ENCODE results near the gene SMIM24.
"Not testable (repeated sequence)": the region's sequence is repeated elsewhere in the genome, so short reads cannot be mapped to it uniquely, and the experiment has no call there.

SMIM24 gene

DNA sequence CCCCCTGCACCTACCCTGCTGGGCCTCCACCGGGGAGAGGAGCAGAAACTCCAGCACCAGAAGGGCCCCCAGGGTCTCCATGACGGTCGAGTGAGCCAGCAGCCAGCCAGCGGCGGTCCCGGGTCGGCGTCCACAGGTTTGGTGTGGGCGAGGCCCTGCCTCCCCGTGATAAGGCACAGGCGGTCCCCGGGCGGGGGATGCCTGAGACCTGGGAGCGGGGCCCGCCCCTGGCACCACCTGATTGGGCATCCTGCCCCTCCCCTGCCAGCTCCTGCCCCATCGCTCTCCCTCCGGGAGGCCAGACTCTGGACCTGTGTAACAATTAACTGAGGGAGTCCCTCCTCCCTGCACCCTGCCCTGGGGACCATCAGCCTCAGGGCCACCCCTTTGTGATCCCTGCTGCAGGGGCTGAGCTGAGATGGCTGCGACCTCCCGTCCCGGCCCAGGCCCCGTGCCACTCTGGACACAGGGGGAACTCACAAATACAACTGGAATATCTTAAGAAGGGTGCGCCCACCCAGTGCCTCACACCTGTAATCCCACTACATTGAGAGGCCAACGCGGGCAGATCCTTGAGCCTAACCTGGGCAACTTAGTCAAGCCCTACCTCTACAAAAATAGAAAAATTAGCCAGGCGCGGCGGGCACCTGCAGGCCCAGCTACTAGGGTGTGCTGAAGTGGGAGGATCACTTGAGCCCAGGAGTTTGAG lies at the start of gene SMIM24:
TSS of gene SMIM24 (minus strand) at position 143 of the 709 bp plus-strand sequence. CDS start at position 81, 62 bp downstream.
- peak in 1 of 10 donors; percentile 82 for DNase-seq
- intact Hi-C loops (cut with DNase I), result no loop called here

DNA sequence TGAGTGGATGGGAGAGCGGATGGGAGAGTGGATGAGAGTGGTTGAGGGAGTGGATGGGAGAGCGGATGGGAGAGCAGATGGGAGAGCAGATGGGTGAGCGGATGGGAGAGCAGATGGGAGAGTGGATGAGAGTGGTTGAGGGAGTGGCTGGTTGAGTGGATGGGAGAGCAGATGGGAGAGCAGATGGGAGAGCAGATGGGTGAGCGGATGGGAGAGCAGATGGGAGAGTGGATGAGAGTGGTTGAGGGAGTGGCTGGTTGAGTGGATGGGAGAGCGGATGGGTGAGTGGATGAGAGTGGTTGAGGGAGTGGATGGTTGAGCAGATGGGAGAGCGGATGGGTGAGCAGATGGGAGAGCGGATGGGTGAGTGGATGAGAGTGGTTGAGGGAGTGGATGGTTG lies 49.0 kb upstream of the SMIM24 start:
- DNase-seq; intact Hi-C loops (cut with DNase I): not testable (repeated sequence)

DNA sequence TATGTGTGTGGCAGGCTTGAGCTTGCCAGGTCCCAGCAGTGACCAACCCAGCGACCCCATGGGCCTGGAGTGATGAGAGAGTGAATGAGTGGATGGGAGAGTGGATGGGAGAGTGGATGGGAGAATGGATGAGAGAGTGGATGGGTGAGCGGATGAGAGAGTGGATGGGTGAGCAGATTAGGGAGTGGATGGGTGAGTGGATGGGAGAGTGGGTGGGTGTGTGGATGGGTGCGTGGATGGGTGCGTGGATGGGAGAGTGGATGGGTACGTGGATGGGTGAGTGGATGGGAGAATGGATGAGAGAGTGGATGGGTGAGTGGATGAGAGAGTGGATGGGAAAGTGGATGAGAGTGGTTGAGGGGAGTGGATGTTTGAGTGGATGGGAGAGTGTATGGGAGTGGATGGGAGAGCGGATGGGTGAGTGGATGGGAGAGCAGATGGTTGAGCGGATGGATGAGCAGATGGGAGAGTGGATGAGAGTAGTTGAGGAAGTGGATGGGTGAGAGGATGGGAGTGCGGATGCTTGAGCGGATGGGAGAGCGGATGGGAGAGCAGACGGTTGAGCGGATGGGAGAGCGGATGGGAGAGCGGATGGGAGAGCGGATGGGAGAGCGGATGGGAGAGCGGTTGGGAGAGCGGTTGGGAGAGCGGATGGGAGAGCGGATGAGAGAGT lies 48.4 kb upstream of the SMIM24 start:
- intact Hi-C loops (cut with DNase I), result no loop called here
- DNase-seq, result no peak

DNA sequence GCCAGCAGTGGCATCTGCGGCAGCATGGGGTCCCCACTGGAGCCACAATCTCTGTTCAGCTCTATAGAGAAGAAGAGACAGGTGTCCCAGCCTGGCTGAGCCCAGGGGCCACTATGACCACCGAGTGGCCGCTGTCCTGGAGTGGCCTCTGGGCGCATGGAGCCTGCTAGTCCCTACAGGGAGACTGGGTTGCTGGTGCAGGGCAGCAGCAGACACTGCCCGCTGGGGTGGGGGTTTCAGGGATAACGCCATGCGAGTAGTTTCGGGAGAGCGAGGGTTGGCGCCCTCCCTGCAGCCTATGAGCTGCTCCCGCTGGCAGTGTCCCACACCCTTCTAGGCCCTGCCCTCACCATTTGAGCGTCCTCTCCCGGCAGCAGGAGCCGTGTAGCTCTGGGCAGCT lies 47.8 kb upstream of the SMIM24 start:
- intact Hi-C loops (cut with DNase I), result no loop called here
- DNase-seq, result peak in 1 of 10 donors; percentile 62

DNA sequence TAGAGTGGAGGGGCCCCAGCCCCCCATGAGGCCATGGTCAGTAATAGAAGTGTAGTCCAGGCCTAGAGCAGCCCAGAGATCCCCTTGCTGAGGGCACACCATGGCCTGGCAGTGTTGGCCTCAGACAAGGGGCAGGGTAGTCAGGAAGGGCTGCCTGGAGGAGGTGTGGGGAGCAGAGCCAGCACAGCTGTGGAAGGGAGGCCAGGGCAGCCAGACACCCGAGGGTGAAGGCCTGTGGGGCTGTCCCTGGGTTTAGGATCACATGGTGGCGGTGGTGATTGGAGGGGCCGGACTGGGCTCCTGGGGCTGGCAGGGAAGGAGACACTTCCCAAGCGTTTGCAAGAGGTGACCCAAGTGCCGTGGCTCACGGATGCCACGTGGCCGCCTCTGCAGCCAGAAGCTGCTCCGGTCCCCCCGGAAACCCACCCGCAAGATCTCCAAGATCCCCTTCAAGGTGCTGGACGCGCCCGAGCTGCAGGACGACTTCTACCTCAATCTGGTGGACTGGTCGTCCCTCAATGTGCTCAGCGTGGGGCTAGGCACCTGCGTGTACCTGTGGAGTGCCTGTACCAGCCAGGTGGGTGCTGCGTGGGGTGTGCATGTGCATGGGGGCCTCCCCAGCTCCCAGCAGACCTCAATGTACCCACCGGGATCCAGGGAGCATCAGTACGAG lies 47.0 kb upstream of the SMIM24 start:
- peak in 1 of 10 donors; percentile 75 for DNase-seq

DNA sequence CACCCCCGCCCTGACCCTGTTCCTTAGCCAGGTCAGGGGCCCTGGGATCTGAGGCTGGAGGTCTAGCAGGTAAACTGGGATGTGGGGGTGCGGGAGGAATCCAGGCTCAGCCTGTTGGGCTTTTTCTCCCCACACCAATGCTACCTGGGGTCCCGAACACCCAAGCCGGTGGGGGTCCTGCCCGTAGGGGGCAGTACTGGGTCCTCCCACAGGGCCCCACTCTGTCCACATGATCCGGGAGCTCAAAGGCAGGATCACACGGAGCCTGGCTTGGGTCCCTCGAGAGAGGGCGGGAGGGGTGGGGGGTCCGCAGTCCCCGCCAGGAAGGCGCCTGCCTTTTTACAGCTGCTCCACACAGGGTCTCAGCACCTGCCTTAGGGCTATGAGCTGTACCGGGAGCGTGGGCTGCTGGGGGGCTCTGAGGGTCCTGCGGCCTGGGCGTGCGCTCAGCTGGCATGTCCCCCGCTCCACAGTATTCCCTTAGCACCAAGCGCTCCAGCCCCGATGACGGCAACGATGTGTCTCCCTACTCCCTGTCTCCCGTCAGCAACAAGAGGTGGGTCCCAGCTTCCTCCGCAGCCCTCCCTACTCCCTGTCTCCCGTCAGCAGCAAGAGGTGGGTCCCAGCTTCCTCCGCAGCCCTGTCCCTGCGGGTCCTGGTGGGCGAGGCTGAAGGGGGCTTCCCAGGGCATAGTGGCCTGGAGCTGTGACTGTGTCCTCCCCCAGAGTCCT lies 46.3 kb upstream of the SMIM24 start:
- intact Hi-C loops (cut with DNase I), result no loop called here
- DNase-seq, result peak in 1 of 10 donors; percentile 59

More for the DNA sequence above, 47.0 kb upstream of the SMIM24 start:
- intact Hi-C loops (cut with DNase I), result no loop called here

DNA sequence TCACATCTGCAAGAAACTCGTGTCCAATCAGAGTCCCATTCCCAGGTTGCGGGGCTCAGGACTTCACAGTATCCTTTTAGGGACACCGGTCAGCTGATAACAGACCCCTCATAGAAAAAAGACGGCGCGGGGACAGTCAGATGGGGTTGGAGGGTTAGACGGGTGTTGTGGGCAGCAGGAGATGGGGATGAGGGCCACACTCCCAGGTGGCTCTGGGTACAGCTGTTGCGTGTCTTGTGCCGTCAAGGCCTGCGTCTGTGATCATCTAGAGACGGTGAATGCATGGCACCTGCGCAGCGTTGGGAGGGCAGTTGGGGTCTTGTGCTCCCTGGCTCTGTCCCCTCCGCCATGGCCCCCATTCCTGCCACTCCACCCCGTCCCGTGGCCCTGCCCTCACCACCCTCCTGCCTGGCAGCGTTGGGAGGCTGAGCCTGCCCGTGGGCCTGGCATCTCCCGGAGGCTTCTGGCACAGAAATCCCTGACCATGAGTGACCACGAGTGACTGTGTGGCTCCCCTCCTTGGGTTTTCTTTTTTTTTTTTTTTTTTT lies 44.7 kb upstream of the SMIM24 start:
- intact Hi-C loops (cut with DNase I), result no loop called here
- DNase-seq, result no peak

DNA sequence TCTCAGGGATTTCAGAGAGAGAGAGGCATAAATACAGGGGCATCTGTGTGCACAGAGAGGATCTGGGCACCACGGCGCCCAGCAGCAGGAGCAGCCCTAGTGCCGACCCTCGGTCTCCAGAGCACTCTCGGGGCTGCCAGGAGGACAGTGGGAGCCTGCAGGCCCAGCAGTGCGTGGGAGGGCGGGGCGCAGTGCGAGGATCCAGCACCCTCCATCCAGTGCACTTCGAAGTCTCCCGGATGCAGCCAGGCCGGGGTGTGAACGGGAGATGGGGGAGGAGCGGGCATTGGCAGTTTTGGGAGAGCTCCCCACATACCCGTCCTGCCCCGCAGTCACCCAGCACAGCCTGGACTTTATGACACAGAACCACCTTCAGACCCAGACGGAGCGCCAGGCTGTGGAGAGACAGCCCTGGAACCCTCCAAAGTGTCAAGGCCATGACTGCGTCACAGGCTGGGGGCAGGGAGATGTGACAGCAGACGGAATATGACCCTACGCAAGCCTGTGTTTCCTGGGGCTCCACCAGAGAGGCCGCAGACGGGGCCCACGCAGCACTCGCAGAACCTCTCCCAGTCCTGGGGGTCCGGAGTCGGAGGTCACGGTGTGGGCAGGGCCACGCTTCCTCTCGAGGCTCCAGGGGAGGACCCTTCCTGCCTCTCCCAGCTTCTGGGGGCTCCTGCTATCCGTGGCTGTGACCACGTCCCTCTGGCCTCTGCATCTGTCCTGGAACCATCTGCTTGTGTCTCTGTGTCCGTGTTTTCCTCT lies 43.9 kb upstream of the SMIM24 start:
- DNase-seq, result peak in 1 of 10 donors; percentile 72
- intact Hi-C loops (cut with DNase I), result no loop called here

DNA sequence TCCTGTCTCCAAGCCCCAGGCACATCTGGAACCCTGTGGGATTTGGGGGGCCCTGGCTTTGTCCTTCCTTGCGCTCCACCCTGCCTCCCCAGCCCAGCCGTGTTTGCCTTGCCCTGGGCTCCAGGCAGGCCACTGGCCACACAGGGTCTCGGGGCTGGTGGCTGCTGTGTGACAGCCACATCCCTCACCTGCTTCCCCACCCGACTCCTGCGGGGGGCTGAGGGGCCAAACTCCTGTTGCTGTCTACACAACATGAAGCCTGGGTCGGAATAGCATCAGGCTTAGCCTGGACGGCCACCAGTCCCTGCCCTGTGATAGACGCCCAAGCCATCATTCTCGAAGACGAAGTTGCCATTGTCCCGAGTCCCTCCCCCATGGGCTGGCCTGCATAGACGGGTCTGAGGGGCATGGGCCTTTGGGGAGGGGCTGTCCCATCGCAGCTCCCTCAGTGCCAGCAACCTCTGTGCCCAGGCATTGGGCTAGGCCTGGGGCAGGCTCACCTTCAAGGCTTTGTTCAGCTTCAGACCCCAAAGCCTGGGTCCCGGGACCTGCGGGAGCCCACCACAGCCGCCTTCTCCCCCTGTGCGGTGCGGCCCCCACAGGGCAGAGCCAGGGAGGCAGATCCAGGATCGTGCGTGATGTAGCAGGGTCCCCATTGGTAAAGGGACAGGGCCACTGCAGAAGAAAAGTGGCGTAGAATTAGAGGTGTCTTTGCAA lies 43.2 kb upstream of the SMIM24 start:
- intact Hi-C loops (cut with DNase I), result no loop called here
- DNase-seq, result no peak

DNA sequence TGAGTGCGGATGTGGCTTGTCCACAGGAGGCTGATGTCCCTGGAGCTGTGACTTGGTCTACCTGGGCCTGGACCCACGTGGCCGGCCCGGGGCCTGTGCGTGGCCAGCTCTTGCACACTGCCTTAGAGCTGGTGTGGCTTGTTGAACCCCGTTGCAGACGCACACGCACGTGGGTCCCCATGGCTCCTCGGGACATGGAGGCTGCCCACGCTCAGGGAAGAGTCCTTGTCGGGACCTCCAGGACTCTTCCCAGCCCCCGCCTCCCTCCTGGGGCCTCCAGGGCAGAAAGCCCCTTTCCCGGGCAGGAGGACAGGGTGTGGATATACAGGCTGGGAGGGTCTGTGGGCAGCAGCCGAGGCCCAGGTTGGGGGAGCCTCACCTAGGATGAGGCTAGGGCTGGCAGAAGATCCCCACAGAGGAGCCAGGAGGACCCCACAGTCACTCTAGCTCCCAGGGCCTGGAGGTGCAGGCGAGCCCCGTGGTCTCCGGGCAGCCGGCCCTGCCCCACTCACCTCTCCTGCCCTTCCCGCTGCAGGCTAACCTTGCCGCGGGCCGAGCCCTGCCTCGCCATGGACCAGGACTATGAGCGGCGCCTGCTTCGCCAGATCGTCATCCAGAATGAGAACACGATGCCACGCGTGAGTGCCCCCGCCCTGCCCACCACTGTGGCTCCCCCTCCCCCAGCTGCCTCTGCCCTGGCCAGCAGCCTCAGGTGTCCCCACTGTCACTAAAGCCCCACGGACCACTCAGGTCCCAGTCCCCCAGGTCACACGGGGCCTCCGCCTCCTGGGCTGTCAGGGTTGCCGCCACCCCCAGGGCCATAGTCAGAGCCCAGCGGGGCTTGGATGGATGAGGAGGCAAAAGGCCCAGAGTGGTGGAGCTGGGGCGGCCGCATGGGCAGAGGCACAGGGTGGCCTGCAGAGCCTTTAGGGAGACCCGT lies 42.4 kb upstream of the SMIM24 start:
- intact Hi-C loops (cut with DNase I), result no loop called here
- DNase-seq, result peak in 1 of 10 donors; percentile 60

DNA sequence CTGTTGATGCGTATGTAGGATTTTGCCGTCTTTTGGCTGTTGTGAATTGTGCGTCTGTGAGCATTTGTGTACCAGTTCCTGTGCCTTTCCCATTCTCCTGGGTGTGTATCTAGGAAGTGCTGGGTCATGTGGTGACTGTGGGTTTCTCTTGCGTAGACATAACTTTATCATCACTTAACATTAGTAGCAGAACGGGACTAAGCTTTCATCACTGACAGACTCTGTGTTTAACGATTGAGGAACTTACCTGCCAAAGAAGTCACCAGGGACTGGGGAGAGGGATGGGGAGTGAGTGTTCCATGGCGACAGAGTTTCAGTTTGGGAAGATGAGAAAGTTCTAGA lies 40.8 kb upstream of the SMIM24 start:
- no peak for DNase-seq
- intact Hi-C loops (cut with DNase I), result no loop called here

DNA sequence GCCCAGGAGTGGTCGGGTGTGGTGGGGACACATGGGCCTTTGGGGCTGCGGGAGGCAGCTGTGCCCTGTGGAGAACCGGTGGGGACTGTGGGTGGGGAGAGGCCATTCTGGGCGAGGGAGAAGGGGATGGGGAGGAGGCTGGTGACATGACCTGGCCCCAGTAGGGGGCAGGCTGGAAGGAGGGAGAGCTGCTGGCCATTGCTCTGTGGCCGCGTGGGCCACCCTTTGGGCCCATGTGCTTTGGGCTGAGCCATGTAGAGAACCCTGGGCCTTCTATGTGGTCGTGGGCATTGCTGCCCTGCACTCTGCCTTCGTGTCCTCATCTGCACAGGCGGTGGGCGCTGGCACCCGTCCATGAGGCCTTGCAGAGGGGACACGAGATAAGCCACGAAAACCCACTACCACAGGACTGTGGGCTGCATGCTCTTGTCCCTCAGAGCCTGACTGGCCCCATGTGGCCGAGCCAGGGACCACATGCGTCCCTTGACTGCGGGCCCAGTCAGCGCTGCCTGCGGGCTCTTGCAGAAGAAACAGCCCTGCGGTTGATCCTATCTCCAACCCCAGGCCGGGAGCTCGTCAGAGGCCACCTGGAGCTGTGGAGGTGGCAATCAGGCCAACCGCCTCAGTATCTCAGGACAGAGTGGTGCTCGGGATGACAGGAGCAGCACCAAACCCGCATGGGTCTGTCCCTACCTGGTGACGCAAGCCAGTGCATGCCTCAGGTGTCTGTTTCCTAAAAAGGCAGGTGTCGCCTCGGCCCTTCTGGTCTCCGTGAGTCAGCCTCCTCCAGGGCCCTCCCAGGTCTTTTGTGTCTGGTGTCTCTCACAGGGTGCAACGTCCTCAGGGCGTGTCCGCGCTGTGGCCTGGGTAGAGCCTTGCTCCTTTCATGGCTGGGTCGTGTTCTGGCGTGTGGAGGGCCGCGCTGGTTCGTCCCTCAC lies 40.1 kb upstream of the SMIM24 start:
- intact Hi-C loops (cut with DNase I), result no loop called here

DNA sequence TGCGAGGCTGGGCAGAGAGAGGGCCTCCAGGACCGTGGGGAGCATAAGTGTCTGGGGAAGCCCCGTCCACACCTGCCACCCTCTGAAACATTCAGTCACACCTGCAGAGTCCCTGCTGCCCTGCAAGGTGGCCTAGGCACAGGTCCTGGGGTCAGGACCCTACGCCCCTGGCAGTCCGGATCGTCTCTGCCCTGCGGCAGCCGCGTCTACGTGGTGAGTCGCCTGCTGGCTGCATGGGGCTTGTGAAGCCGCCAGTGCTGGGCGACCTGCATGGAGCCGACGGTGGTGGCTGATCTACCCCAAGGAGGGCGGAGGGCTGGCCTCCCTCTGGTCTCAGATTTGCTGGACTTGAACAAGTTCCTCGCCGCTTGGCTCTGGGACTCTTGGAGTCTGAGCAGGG lies 38.8 kb upstream of the SMIM24 start:
- peak in 2 of 10 donors; percentile 77 for DNase-seq

More for the DNA sequence above, 40.1 kb upstream of the SMIM24 start:
- peak in 2 of 10 donors; percentile 52 to 73 for DNase-seq

DNA sequence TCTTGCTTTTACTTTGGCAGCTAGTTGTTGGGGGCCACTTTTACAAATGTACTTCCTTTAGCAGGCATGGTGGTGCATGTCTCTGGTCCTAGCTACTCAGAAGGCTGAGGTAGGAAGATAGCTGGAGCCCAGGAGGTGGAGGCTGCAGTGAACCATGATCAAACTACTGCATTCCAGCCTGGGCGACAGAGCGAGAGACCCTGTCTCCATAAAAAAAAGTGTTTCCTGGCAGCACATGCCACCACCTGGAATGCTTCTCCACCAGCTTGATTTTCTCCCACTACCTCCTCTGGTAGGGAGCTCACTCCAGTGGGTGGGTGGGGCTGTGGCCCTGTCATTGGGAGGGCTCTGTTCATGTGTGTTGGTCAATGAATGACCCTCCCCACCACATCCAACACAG lies 38.3 kb upstream of the SMIM24 start:
- intact Hi-C loops (cut with DNase I), result no loop called here
- no peak for DNase-seq

More for the DNA sequence above, 38.8 kb upstream of the SMIM24 start:
- intact Hi-C loops (cut with DNase I), result no loop called here

DNA sequence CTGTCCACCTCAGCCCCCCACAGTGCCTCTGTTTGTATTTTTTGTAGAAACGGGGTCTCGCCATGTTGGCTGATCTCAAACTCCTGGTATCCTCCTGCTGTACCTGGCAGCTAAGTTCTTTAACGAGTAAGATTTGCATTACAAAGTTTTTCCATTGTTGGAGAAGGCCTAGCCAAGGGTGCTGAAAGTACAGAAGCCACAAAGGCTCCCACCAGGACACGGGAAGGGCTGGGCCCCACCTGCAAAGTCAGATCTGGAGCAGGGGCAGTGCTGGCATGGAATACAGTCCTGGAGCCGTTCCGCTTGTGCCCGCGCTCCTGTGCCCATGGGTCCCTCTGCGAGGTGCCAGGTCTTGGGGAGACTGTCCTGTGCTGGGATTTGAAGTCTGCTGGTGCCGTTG lies 37.9 kb upstream of the SMIM24 start:
- intact Hi-C loops (cut with DNase I), result no loop called here
- no peak for DNase-seq

DNA sequence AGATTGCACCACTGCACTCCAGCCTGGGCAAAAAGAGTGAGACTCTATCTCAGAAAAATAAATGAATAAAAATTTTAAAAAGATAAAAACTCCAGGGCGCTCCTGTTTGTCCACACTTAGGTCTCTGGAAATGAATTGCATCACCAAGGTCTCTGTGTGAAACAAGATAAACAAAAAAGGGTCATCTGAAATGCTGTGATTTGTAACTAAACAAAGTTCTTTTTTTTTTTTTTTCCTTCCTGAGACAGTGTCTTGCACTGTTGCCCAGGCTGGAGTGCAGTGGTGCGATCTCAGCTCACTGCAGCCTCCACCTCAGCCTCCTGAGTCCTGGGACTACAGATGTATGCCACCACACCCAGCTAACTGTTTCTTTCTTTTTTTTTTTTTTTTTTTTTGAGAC lies 37.3 kb upstream of the SMIM24 start:
- no peak for DNase-seq
- intact Hi-C loops (cut with DNase I), result no loop called here

DNA sequence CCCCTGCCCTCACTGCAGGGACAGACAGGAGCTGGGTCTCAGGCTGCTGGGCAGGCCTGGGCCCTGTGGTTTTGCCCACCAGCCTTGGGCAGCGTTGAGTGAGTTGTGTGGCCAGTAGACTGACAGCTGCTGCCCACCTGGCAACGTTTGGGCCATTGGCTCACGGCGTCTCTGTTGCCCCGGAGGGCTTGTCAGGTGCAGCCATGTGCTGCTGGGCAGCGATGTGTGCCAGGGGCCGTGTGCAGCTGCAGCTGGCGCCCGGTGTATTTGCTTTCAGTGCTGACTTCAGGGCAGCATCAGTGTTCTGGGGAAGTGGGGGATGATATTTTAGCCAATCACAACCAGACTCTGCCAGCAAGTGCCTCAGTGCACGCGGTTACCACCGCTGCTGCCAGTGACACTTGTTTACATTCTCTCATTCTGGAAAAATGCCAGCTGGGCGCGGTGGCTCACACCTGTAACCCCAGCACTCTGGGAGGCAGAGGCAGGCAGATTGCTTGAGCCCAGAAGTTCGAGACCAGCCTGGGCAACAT lies 36.4 kb upstream of the SMIM24 start:
- peak in 1 of 10 donors; percentile 83 for DNase-seq
- intact Hi-C loops (cut with DNase I), result no loop called here

Measured in posterior cingulate gyrus (tissue), 11 donors.